Measurements from ENCODE around the gene FKBP15. TPM values are rescaled to one million over a fixed set of nuclear protein-coding genes. Genes with fewer than 3 reads are reported as not detected.

Gene FKBP15
- total RNA-seq, 1 experiment from 2014 or later: 17.6 TPM

- intact Hi-C loops (cut with micrococcal nuclease; ENCODE audit: unreplicated experiment) (no loop called here), in situ Hi-C loops (cut with HindIII; ENCODE audit: low pct_unique_long_range_greater_than_20kb, low sequenced_read_pairs) (no loop called here)
- ChIA-PET CTCF (no interaction called here), POLR2A (no interaction called here)
- no peaks in the 10 kb centered on the region; the same call in 1 of the 2 replicates for H3K36me3 ChIP-seq (ENCODE audit: control insufficient read depth, insufficient read depth, low read length)
- no peaks in the 10 kb centered on the region for H3K27me3 ChIP-seq (ENCODE audit: control insufficient read depth, insufficient read depth, low read length)
- H3K9me3 ChIP-seq (ENCODE audit: control insufficient read depth, insufficient read depth, low read depth, low read length): no peaks in the 10 kb centered on the region
- H3K4me3 ChIP-seq (ENCODE audit: low read depth in 2 of 2, low read length in 2 of 2): peak overlapping the region; percentile 95 to 98
- no peak for DNase-seq (ENCODE audit: low read depth, low spot score)
- ATAC-seq: no peak
- TF ChIP-seq SIN3A (IDR thresholded peaks at IDR 0.05; ENCODE audit: borderline replicate concordance, insufficient read depth, low read depth, low read length) (no peak), REST (IDR thresholded peaks at IDR 0.05; ENCODE audit: insufficient read depth in 1 of 2, low read depth in 2 of 2, low read length in 1 of 2) (no peak), TCF7L2 (IDR thresholded peaks at IDR 0.05; ENCODE audit: low read depth, low read length) (no peak), CTCF (IDR thresholded peaks at IDR 0.05) (no peak), POLR2AphosphoS5 (IDR thresholded peaks at IDR 0.05; ENCODE audit: low read depth, low read length) (no peak)
- H3K27ac ChIP-seq (ENCODE audit: low read length): no peak overlapping the region
- peaks cover 8% of the 10 kb centered on the region for H3K4me1 ChIP-seq (ENCODE audit: control insufficient read depth, insufficient read depth, low read length)
- no TSS peak for BruUV-seq (replicated peaks)
These were observed 1.1 kb downstream of the FKBP15 start for GRCh38 chr9:113219969-113220368.

GRCh38 chr9:113219186-113219936 lies 1.7 kb downstream of the FKBP15 start:
- H3K9me3 ChIP-seq (ENCODE audit: control insufficient read depth, insufficient read depth, low read depth, low read length): no peaks in the 10 kb centered on the region
- CTCF ChIA-PET: no interaction called here
- H3K27me3 ChIP-seq (ENCODE audit: control insufficient read depth, insufficient read depth, low read length): no peaks in the 10 kb centered on the region
- TSS peak; percentile 69 for BruUV-seq (replicated peaks)
- ATAC-seq (no peak), DNase-seq (ENCODE audit: low read depth, low spot score) (no peak)
- POLR2A ChIA-PET: no interaction called here
- in situ Hi-C loops (cut with HindIII; ENCODE audit: low pct_unique_long_range_greater_than_20kb, low sequenced_read_pairs) (no loop called here), intact Hi-C loops (cut with micrococcal nuclease; ENCODE audit: unreplicated experiment) (no loop called here)
- H3K27ac ChIP-seq (ENCODE audit: low read length): no peak overlapping the region
- H3K4me1 ChIP-seq (ENCODE audit: control insufficient read depth, insufficient read depth, low read length): peaks cover 8% of the 10 kb centered on the region
- no peaks in the 10 kb centered on the region; the same call in 1 of the 2 replicates for H3K36me3 ChIP-seq (ENCODE audit: control insufficient read depth, insufficient read depth, low read length)
- TF ChIP-seq POLR2AphosphoS5 (IDR thresholded peaks at IDR 0.05; ENCODE audit: low read depth, low read length) (no peak), REST (IDR thresholded peaks at IDR 0.05; ENCODE audit: insufficient read depth in 1 of 2, low read depth in 2 of 2, low read length in 1 of 2) (no peak)
- H3K4me3 ChIP-seq (ENCODE audit: low read depth in 2 of 2, low read length in 2 of 2): peak overlapping the region in 1 of 2 experiments; percentile 11; a peak in 1 of 4 replicates
